Cardiac septum (tissue), 1 donor: ENCODE results near the gene CHRNB1. TPM values are rescaled to one million over a fixed set of nuclear protein-coding genes. Genes with fewer than 3 reads are reported as not detected.
"Not testable (repeated sequence)": the region's sequence is repeated elsewhere in the genome, so short reads cannot be mapped to it uniquely, and the experiment has no call there.

Source experiments
- DNase-seq: peaks from one replicate; pipeline ENCODE4 v3.0.0-alpha.2; 2020; ENCODE audit warnings: low spot score
- intact Hi-C: fragments of 100-400 bp; cut with DNase I; formaldehyde crosslinking; loops from one replicate; pipeline ENCODE4 v1.14.0; 2022
- total RNA-seq: library from RNA; stranded (reverse); fragmentation: NEBNext Ultra II Directional; extraction: Animal tissue kit (Norgen Biotek cat#: 25700); gene quantifications from one replicate; pipeline ENCODE4 v1.2.1, GENCODE V29; 2021
- donor health status: DM: no; HTN: no; CAD: no.

The CHRNB1 gene
- total RNA-seq, 1 donor from 2014 or later: 9.9 TPM

DNA sequence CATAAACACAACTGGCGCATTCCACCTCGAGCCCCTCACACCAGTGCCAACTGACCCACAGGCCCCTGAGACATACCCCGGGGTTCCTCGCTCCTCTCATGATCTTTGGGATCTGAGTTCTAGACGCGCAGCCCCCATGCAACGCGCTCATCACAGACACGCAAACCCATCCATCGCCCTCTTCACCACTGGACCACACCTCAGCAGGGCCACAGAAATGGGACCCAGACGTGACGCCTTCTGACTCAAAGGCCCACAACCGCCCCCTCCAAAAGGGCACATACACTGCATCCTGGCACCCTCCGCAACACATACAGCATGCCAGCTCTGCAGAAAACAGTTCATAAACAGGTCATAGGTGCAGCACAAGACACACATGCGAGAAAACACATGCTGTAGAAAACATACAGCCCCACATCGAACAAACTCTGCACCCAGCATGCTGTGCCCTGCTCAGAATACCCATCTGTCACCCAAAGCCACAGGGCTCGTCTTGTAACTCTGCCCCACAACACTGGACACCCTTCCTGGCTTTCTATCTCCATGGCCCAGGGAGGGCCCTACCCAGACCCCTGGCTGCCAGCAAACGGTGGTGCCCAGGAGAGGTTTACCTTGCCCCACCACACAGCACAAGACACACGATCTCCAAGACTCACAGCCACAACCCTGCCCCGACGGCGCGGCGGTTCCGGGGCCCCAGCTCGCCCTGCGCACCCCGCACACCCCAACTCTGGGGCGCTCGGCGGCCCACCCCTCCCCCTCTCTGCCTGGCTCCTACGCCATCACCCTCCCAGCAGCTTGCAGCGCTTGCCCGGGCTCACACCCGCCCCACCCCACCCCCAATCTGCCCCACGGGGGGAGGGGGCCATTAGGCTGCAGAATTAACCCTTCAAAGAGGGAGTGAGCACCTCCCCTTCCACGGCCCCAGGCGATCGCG is 33.7 kb downstream of the CHRNB1 start:
- intact Hi-C loops: no loop called here
- no peak for DNase-seq

GRCh38 chr17:7479213-7480088 is 34.6 kb downstream of the CHRNB1 start, which contains the start of gene ZBTB4:
TSS of gene ZBTB4 (minus strand) at chr17:7479631. CDS start at chr17:7466801, 12,830 bp downstream.
- intact Hi-C loops: no loop called here

GRCh38 chr17:7480089-7480384 is 35.2 kb downstream of the CHRNB1 start:
- intact Hi-C loops: no loop called here
- no peak for DNase-seq

More at GRCh38 chr17:7479213-7480088, 34.6 kb downstream of the CHRNB1 start, which contains the start of gene ZBTB4:
- peak; percentile 84 for DNase-seq

GRCh38 chr17:7481275-7481674 is 36.4 kb downstream of the CHRNB1 start, which contains the start of gene SLC35G6:
TSS of gene SLC35G6 (plus strand) at chr17:7481446. CDS start at chr17:7481517, 71 bp downstream.
- intact Hi-C loops, DNase-seq: not testable (repeated sequence)

GRCh38 chr17:7481842-7482741 is 37.2 kb downstream of the CHRNB1 start:
- DNase-seq, intact Hi-C loops: not testable (repeated sequence)

DNA sequence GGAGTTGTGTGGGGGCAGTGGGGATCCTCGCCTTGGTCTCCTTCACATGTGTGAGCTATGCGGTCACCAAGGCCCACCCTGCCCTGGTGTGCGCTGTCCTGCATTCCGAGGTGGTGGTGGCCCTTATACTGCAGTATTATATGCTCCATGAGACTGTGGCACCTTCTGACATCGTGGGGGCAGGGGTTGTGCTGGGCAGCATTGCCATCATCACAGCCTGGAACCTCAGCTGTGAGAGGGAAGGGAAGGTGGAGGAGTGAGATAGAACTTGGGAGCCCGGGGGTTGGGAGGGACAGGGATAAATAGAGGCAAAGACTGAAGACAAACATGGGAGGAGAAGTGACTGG is 37.9 kb downstream of the CHRNB1 start:
- DNase-seq, intact Hi-C loops: not testable (repeated sequence)

DNA sequence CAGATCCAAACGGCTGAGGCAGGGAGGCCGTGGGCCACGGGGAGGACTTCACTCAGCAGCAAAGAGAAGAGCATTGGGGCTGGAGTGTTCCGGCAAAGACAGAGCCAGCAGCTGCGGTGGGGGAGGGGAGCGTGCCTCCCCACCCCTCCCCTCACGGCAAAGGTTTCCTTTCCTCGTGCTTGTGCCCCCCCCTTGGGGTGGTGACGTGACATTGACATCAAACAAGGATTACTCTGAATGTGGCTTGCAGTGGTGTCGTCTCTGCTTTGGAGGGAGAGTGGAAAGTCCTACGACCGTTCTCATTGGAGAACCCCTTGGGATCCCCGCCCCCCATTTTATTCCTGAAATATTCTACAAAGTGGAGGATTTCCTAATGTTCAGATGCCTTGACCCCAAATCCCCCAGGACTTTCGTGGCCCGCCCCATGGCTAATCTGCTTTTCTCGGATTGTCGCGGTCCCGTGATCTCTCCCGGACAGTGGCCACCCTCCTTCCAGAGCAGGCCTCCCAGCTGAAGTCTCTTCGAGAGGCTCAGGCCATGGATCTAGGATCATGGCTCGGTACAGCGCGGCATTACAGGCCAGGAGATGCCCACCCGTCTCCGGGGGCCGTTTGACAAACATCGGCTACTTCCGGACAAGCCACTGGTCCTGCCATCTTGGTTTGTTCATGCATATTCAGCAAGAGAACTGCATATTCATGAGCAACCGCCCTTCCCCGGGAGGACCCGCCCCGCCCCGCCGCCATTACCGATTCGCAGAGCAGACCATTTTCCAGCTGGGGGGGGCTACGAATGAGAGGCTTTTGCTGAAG is 38.6 kb downstream of the CHRNB1 start:
- peak; percentile 98 for DNase-seq
- intact Hi-C loops: loop anchor here (1.0 to 2.0 kb wide), 3 partner anchors 45 to 132 kb away; partner anchors contain the start of genes FGF11 and TNFSF13

DNA sequence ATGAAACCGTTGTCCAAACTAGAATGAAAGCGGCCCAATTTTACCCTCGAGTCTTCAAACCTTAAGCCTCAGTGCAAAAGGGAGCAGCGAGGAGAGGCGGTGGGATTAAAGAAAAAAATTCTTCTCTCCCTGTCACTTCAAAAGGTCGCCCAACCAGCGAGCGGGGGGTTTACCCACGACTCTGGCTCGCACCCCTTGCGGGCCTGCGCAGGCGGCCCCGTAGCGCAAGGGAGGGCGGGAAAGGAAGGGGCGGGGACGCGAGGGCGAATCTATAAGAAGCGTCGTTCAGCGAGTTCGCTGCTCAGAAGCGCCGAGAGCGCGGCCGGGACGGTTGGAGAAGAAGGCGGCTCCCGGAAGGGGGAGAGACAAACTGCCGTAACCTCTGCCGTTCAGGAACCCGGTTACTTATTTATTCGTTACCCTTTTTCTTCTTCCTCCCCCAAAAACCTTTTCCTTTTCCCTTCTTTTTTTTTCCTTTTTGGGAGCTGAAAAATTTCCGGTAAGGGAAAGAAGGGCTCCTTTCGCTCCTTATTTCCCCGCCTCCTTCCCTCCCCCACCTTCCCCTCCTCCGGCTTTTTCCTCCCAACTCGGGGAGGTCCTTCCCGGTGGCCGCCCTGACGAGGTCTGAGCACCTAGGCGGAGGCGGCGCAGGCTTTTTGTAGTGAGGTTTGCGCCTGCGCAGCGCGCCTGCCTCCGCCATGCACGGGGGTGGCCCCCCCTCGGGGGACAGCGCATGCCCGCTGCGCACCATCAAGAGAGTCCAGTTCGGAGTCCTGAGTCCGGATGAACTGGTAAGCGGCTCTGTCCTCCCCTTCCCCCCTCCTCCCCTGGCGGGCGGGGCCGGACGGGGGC is 39.4 kb downstream of the CHRNB1 start, which contains the start of gene POLR2A:
TSS of gene POLR2A (plus strand) at position 300 of the 852 bp plus-strand sequence.
- intact Hi-C loops: loop anchor here (1.0 to 2.0 kb wide), 3 partner anchors 45 to 133 kb away; partner anchors contain the start of genes FGF11 and TNFSF13
- peak; percentile 99 for DNase-seq

GRCh38 chr17:7484919-7485377 is 40.1 kb downstream of the CHRNB1 start:
- no peak for DNase-seq
- intact Hi-C loops: loop anchor here (1.0 to 2.0 kb wide), 3 partner anchors 46 to 134 kb away; partner anchors contain the start of genes FGF11 and TNFSF13

DNA sequence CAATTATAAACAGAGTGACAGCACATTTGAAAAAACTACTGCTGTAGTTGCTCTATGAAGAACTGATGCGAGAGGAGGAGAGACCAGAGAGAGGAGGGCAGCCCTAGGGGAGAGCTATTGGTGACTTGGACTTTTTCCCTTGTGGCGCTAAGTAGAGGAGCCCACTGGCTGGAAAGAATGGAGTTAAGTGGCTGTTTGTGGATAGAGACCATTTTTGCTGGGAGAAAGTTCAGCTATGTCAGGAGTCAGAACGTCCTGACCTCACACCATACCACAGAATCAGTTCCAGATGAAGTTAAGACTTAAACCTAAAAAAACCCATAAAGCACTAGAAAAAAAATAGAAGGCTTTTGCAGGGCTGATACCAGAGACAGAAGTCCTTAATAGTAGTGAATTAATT is 41.3 kb downstream of the CHRNB1 start:
- intact Hi-C loops: no loop called here
- DNase-seq: no peak

DNA sequence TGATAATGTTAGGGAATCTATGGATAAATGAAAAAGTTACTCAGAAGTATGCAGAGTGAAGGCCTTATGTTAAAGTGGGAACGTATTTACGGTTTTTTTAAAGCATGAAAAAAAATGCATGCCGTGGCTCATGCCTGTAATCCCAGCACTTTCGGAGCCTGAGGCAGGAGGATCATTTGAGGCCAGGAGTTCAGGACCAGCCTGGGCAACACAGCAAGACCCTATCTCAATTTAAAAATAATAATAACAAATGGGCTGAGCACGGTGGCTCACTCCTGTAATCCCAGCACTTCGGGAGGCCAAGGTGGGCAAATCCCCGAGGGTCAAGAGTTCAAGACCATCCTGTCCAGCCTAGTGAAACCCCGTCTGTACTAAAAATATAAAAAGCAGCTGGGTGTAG is 45.3 kb downstream of the CHRNB1 start:
- no peak for DNase-seq

GRCh38 chr17:7491583-7491982 is 46.7 kb downstream of the CHRNB1 start:
- intact Hi-C loops: no loop called here
- no peak for DNase-seq

More for the DNA sequence above, 45.3 kb downstream of the CHRNB1 start:
- intact Hi-C loops: no loop called here

- intact Hi-C loops: no loop called here
- no peak for DNase-seq
These were observed 49.1 kb downstream of the CHRNB1 start for GRCh38 chr17:7493941-7494340.

DNA sequence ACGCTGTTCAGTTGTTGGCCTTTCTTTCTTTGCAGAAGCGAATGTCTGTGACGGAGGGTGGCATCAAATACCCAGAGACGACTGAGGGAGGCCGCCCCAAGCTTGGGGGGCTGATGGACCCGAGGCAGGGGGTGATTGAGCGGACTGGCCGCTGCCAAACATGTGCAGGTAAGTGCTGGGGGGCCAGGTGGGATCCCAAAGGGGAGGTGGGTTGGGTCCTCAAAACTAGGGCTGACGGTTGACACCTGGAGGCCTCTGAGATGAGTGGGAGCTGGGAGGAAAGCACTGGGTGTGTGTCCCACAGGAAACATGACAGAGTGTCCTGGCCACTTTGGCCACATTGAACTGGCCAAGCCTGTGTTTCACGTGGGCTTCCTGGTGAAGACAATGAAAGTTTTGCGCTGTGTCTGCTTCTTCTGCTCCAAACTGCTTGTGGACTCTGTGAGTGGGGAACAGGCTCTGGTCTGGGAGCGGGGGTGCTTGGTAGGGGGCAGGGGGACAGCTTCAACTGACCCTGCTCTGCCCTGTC is 51.1 kb downstream of the CHRNB1 start:
- intact Hi-C loops: no loop called here
- no peak for DNase-seq

DNA sequence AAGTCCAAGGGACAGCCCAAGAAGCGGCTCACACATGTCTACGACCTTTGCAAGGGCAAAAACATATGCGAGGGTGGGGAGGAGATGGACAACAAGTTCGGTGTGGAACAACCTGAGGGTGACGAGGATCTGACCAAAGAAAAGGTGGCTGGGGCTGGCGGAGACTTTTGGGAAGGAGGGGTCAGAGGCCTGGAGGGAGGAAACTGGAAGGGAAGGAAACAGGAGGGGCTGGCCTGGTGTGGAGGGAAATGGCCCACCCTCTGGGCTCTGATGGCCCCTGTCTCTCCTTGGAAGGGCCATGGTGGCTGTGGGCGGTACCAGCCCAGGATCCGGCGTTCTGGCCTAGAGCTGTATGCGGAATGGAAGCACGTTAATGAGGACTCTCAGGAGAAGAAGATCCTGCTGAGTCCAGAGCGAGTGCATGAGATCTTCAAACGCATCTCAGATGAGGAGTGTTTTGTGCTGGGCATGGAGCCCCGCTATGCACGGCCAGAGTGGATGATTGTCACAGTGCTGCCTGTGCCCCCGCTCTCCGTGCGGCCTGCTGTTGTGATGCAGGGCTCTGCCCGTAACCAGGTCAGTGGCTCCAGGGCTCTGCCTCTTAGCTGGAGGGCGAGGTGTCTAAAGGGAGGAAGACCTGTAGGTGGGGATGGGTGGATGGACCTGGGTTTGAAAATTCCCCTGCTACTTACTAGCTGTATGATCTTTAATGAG is 51.8 kb downstream of the CHRNB1 start:
- intact Hi-C loops: no loop called here
- DNase-seq: peak; percentile 76

- intact Hi-C loops: no loop called here
- no peak for DNase-seq
These were observed 52.4 kb downstream of the CHRNB1 start for GRCh38 chr17:7497228-7497627.
